Measurements from ENCODE around the gene BARHL1. TPM values are rescaled to one million over a fixed set of nuclear protein-coding genes. Genes with fewer than 3 reads are reported as not detected.

Gene BARHL1
- total RNA-seq = not detected in 2 replicates

GRCh38 chr9:132582276-132582785 is at the start of gene BARHL1:
Gene BARHL1 (plus strand): TSS chr9:132582606. CDS start chr9:132582798, 192 bp downstream.
- DNase-seq (ENCODE audit: low read depth) = no peak

- DNase-seq (ENCODE audit: low read depth) = no peak
Measured at GRCh38 chr9:132534832-132535231, 47.6 kb upstream of the BARHL1 start.

- DNase-seq (ENCODE audit: low read depth) = no peak
Measured at GRCh38 chr9:132536124-132536523, 46.3 kb upstream of the BARHL1 start.

- DNase-seq (ENCODE audit: low read depth) = no peak
Measured at GRCh38 chr9:132537352-132537751, 45.1 kb upstream of the BARHL1 start.

- peak; percentile 76 for DNase-seq (ENCODE audit: low read depth)
Measured at GRCh38 chr9:132538071-132538470, 44.3 kb upstream of the BARHL1 start.

- no peak for DNase-seq (ENCODE audit: low read depth)
Measured at GRCh38 chr9:132539096-132539495, 43.3 kb upstream of the BARHL1 start.

- DNase-seq (ENCODE audit: low read depth) = no peak
Measured at GRCh38 chr9:132541051-132541450, 41.4 kb upstream of the BARHL1 start.

GRCh38 chr9:132541870-132542830 is 40.3 kb upstream of the BARHL1 start:
- DNase-seq (ENCODE audit: low read depth) = no peak

GRCh38 chr9:132543251-132543650 is 39.2 kb upstream of the BARHL1 start:
- no peak for DNase-seq (ENCODE audit: low read depth)

GRCh38 chr9:132543960-132544359 is 38.4 kb upstream of the BARHL1 start:
- DNase-seq (ENCODE audit: low read depth) = no peak

GRCh38 chr9:132545578-132545977 is 36.8 kb upstream of the BARHL1 start:
- no peak for DNase-seq (ENCODE audit: low read depth)

GRCh38 chr9:132546148-132547051 is 36.0 kb upstream of the BARHL1 start:
- DNase-seq (ENCODE audit: low read depth) = no peak

- DNase-seq (ENCODE audit: low read depth) = no peak
Measured at GRCh38 chr9:132547052-132547431, 35.4 kb upstream of the BARHL1 start.

GRCh38 chr9:132547436-132547835 is 35.0 kb upstream of the BARHL1 start:
- no peak for DNase-seq (ENCODE audit: low read depth)

GRCh38 chr9:132547976-132548730 is 34.3 kb upstream of the BARHL1 start:
- DNase-seq (ENCODE audit: low read depth) = no peak

- peak; percentile 14 for DNase-seq (ENCODE audit: low read depth)
Measured at GRCh38 chr9:132548751-132549640, 33.4 kb upstream of the BARHL1 start.

- no peak for DNase-seq (ENCODE audit: low read depth)
Measured at GRCh38 chr9:132551556-132551955, 30.9 kb upstream of the BARHL1 start.

- no peak for DNase-seq (ENCODE audit: low read depth)
Measured at GRCh38 chr9:132552041-132552440, 30.4 kb upstream of the BARHL1 start.

GRCh38 chr9:132554755-132555154 is 27.7 kb upstream of the BARHL1 start:
- DNase-seq (ENCODE audit: low read depth) = no peak

GRCh38 chr9:132555528-132555927 is 26.9 kb upstream of the BARHL1 start:
- no peak for DNase-seq (ENCODE audit: low read depth)
